Stimulated activated CD8-positive, alpha-beta memory T cell treated with anti-CD3 and anti-CD28 coated beads, Interleukin-12 subunit alpha, Interleukin-12 subunit beta, amount 100 ng/mL, for 4 hours (primary cell): ENCODE results near the gene S100Z.

Experiments
- DNase-seq: peaks from one replicate; pipeline ENCODE4 v3.0.0-alpha.2; 2020; ENCODE audit warnings: low read depth

S100Z gene

DNA sequence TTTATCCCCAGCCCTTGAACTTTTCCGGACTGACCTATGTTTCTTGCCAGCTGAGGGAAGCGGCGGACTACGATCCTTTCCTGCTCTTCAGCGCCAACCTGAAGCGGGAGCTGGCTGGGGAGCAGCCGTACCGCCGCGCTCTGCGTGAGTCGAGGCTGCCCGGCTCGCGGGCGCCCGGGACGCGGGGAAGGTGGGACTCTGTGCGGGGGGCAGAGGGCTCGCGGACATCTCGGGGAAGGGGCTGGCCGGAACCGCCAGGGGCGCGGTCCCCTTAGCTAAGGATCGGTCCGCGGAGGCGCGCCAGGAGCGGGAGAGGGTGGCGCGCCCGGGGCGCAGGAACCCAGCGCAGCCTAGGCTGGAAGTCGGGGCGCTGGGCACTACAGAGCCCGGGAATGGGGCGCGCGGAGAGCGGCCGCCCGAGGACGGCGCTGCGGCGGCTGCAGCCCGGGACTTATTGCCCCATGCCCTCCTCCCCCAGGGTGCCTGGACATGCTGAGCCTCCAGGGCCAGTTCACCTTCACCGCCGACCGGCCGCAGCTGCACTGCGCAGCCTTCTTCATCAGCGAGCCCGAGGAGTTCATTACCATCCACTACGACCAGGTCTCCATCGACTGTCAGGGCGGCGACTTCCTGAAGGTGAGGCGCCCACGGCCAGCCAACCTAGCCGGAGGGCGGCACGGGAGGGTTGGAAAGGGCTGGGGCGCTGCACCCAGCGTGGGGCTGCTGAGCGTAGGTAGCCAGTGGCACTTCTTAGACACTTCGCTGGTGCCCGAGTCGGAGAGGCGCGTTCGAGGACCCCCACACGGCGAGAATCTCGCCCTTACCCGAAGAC, 104.0 kb downstream of the S100Z start:
- no peak for DNase-seq

DNA sequence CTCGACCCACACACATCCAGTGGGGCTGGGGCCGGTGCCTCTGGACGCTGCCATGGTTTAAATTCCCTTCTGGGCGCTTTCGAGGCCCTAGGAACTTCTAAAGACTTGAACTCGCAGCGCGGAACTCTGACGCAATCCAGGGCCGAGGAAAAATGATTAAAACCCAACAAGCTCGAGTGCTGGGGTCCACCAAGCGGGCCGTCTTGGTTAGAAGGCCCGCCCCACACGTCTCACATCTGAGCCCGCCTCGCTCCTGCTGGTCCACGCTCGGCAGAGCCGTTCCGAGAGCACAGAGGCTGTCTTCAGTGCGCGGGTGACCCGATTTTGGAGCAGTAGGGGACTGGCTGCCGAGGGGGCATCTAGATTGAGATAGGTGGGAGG, 104.6 kb downstream of the S100Z start:
- DNase-seq: no peak

DNA sequence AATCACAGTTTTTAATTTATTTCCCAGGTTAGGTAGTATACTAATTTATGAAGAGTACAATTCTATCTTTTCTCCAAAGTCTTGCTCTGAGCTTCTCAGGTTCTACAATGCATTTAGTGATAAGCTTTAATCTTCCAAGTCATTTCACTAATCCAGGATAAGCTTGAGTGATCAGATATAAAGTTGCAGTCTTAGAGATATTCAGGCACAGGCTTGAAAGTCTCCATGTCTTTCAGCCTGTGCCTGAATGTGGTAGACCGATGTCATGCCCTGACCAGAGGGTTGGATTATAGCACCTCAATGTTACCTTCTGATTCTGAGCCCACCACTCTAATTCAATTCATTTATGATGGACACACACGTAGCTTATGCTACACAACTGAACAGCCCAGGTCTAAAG, 106.2 kb downstream of the S100Z start:
- DNase-seq: no peak

DNA sequence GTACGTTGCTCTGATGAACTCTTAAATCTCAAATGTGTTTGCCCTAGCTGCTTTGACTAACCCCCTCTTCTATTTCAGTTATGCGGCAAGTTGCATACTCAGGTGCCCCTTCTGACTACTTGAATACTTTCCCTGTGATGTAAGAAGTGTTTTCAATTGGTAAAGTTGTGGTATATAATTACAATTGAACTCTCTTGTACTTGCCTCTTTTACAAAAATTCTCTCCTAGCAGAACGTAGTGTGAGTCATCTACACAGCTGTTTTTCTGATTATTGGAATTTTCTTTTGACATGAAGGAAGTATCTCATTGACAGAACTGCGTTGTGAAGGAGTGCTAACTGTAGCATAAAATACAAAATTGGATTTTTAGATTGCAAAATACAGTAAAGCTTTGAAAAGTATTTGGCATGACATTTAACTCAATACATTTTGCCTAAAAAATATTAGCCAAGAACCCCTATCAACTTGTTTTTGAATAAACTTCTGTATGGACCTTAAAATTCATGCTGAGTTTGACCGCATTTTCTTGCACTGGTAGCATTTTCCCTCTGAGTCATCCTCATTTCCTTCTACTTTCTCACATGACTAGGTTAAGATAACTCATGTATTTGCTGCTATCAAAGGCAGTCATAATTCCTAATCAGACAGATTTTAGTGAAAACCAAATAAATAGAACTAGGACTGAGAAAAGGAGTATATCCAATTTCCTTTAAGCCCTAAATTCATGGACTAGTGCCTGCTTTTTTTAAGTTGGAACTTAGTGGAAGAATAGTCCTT, 109.4 kb downstream of the S100Z start:
- no peak for DNase-seq

DNA sequence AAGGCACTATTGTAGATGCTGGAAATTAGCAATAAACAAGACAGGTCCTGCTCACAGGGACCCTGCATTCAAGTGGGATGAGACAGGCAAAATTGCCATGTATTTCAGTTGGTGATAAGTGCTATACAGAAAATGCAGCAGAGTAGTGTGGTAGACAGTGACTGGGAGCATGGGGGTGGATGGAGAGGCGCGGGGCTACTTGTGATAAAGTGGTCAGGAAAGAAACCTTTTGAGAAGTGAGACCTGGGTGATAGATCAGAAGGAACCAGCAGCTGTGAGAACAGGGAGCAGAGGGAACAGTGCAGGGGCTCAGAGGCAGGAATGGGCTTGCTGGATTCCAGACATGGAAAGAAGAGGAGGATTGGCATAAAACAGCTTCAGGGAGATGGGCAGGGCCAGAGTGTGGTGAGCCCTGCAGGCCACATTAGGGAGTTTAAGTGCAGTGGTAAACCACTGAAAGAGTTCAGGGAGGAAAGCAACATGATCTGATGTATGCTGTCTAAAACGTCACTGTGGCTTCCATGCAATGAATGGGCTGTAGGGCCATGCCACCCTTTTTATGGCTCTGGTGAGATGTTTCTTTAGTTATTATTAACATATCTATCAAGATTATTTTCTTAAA, 110.3 kb downstream of the S100Z start:
- DNase-seq: no peak

DNA sequence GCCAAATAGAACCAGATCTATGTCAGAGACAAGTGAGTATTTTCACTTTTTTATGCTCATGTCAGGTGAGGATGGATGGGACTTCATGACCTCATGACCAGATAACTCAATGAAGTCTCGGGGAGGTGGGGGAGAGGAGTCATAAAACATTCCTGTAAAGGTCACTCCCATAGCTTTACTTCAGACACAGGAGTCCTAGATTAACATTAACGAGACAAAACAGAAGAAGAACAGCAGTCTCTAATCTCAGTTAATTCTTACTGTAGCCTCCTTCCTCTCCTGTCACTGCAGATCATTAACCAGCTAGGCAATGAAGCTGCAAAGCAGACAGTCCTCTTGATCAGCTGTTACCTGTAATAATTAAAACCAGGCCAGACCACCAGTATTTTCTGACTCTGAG, 114.2 kb downstream of the S100Z start:
- DNase-seq: no peak
